ENCODE results near the gene P4HA1.

P4HA1 gene

GRCh38 chr10:73093922-73094850 lies 2.5 kb downstream of the P4HA1 start:
- DNase-seq (ENCODE audit: low read depth) = no peak

- DNase-seq (ENCODE audit: low read depth) = no peak
Observed at GRCh38 chr10:73092830-73093229, 3.8 kb downstream of the P4HA1 start.

- DNase-seq (ENCODE audit: low read depth) = no peak
Observed at GRCh38 chr10:73088304-73088703, 8.4 kb downstream of the P4HA1 start.

- no peak for DNase-seq (ENCODE audit: low read depth)
Observed at GRCh38 chr10:73086816-73087215, 9.8 kb downstream of the P4HA1 start.

GRCh38 chr10:73084209-73084608 lies 12.5 kb downstream of the P4HA1 start:
- DNase-seq (ENCODE audit: low read depth) = no peak

- no peak for DNase-seq (ENCODE audit: low read depth)
Observed at GRCh38 chr10:73083221-73083620, 13.4 kb downstream of the P4HA1 start.

GRCh38 chr10:73079779-73080541 lies 16.7 kb downstream of the P4HA1 start:
- DNase-seq (ENCODE audit: low read depth) = no peak

- no peak for DNase-seq (ENCODE audit: low read depth)
Observed at GRCh38 chr10:73076360-73077183, 20.1 kb downstream of the P4HA1 start.

GRCh38 chr10:73075829-73076228 lies 20.8 kb downstream of the P4HA1 start:
- no peak for DNase-seq (ENCODE audit: low read depth)

GRCh38 chr10:73073627-73074026 lies 23.0 kb downstream of the P4HA1 start:
- DNase-seq (ENCODE audit: low read depth) = no peak

- DNase-seq (ENCODE audit: low read depth) = no peak
Observed at GRCh38 chr10:73065441-73065840, 31.2 kb downstream of the P4HA1 start.

GRCh38 chr10:73061743-73062142 lies 34.9 kb downstream of the P4HA1 start:
- no peak for DNase-seq (ENCODE audit: low read depth)

GRCh38 chr10:73060738-73061635 lies 35.7 kb downstream of the P4HA1 start:
- no peak for DNase-seq (ENCODE audit: low read depth)

GRCh38 chr10:73060173-73060572 lies 36.5 kb downstream of the P4HA1 start:
- no peak for DNase-seq (ENCODE audit: low read depth)

- DNase-seq (ENCODE audit: low read depth) = no peak
Observed at GRCh38 chr10:73058057-73058591, 38.5 kb downstream of the P4HA1 start.

- DNase-seq (ENCODE audit: low read depth) = no peak
Observed at GRCh38 chr10:73054286-73054685, 42.4 kb downstream of the P4HA1 start.

- no peak for DNase-seq (ENCODE audit: low read depth)
Observed at GRCh38 chr10:73053275-73053674, 43.4 kb downstream of the P4HA1 start.

- DNase-seq (ENCODE audit: low read depth) = no peak
Observed at GRCh38 chr10:73044378-73045285, 52.0 kb downstream of the P4HA1 start.

GRCh38 chr10:73043766-73044377 lies 52.8 kb downstream of the P4HA1 start:
- DNase-seq (ENCODE audit: low read depth) = no peak
